Lower leg skin (tissue), 4 donors: ENCODE measurements around the gene SRPX. TPM values are rescaled to one million over a fixed set of nuclear protein-coding genes. Genes with fewer than 3 reads are reported as not detected.
A peak's percentile ranks its signal among the peaks of the same experiment; 100 is the strongest.

Source experiments
- DNase-seq, 2 donors: peaks; one replicate each; pipeline ENCODE4 v3.0.0-alpha.2; 2019; ENCODE audit warnings: low spot score in 2 of 2
- H3K4me3 ChIP-seq: fragments of 200-600 bp; sonication (generic); 2 replicates; pipeline ENCODE4 v1.5.1; 2017; ENCODE audit warnings: mild to moderate bottlenecking, low read depth; ENCODE audit not compliant: poor library complexity, severe bottlenecking
- POLR2A ChIP-seq, 2 donors: fragments of 450-650 bp; IDR thresholded peaks; one replicate each; pipeline ENCODE4 v1.6.1; 2016 to 2017; ENCODE audit warnings: antibody characterized with exemption in 2 of 2, mild to moderate bottlenecking in 1 of 2, moderate library complexity in 1 of 2
- WGBS, 2 donors: methylation state at CpG; one replicate each; pipeline ENCODE4 v1.1.5; 2018; 5-methylcytosine and 5-hydroxymethylcytosine counted together
- intact Hi-C: fragments of 100-400 bp; cut with DNase I; formaldehyde crosslinking; loops from one replicate; pipeline ENCODE4 v1.15.0; 2023; ENCODE audit warnings: low total_unique reads
- total RNA-seq, 4 donors: library from RNA; depleted of rRNA; stranded (reverse); fragments of >200 nt; gene quantifications; one replicate each; pipeline ENCODE4 v1.1.0, GENCODE V29; 2016
- TF ChIP-seq, protein P1 (sequence below), 3 donors: fragments of 450-650 bp; IDR thresholded peaks; one replicate each; pipeline ENCODE4 v1.5.1; 2016; ENCODE audit warnings: antibody characterized with exemption in 3 of 3, mild to moderate bottlenecking in 3 of 3, moderate library complexity in 2 of 3

The SRPX gene
- total RNA-seq, 4 donors from 2014 or later, result 13.4 to 56.5 (median 22.3) TPM

DNA sequence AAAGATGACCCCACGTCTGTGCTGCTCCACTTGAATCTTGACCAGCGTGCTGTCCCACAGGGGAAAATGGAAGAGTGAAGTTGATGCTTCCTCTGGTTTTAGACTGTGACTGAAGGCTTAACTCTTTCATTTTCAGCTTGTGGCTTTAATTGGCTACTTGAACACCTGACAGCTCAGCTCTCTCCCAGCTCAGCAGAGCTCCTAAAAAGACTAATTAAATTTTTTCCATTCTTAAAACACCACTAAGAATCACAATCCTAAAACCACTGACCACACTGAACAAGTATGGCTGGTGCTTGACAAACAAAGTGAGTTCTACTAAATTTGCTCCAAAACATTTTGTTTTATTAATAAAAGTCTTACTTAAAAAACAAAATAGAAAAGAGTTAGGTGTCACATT is 71.7 kb downstream of the SRPX start:
- 89 to 91% methylated on average over 2 of the region's 2 CpGs for WGBS, 2 donors
- TF ChIP-seq, protein P1, sequence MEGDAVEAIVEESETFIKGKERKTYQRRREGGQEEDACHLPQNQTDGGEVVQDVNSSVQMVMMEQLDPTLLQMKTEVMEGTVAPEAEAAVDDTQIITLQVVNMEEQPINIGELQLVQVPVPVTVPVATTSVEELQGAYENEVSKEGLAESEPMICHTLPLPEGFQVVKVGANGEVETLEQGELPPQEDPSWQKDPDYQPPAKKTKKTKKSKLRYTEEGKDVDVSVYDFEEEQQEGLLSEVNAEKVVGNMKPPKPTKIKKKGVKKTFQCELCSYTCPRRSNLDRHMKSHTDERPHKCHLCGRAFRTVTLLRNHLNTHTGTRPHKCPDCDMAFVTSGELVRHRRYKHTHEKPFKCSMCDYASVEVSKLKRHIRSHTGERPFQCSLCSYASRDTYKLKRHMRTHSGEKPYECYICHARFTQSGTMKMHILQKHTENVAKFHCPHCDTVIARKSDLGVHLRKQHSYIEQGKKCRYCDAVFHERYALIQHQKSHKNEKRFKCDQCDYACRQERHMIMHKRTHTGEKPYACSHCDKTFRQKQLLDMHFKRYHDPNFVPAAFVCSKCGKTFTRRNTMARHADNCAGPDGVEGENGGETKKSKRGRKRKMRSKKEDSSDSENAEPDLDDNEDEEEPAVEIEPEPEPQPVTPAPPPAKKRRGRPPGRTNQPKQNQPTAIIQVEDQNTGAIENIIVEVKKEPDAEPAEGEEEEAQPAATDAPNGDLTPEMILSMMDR (IDR thresholded peaks at IDR 0.05), result no peak
- no peak for TF ChIP-seq POLR2A (IDR thresholded peaks at IDR 0.05)
- no peak overlapping the region for H3K4me3 ChIP-seq
- intact Hi-C loops, result loop anchor here (10.0 kb wide), 1 partner anchor 194 kb away; no protein-coding TSS in a partner anchor
- DNase-seq, result no peak

GRCh38 chrX:38142610-38143009 is 78.1 kb downstream of the SRPX start:
- TF ChIP-seq POLR2A (IDR thresholded peaks at IDR 0.05), result no peak
- TF ChIP-seq, protein P1 (IDR thresholded peaks at IDR 0.05), result no peak
- H3K4me3 ChIP-seq, result no peak overlapping the region
- DNase-seq, result peak in 1 of 2 donors; percentile 17
- intact Hi-C loops, result loop anchor here (10.0 kb wide), 1 partner anchor 188 kb away; no protein-coding TSS in a partner anchor
- 67 to 73% methylated on average over 1 of the region's 1 CpG for WGBS, 2 donors

DNA sequence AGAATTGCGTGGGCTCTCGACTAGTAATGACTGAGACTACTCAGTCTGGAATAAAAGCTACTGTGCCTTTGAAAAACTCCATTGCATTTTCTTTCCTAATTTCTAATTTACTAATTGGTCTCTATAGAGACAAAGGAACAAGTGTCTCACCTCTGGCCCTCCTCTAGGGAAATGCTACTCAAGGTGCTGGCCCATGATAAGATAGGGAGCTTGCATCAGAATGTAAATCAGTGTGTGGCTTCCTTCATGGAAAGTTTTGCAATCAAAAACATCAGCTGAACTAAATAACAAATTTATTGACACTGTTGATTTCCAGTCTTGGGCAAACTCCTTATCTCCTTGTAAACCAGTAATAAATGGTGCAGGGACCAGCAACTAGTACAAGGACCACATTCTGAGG is 81.8 kb downstream of the SRPX start:
- no peak for TF ChIP-seq POLR2A (IDR thresholded peaks at IDR 0.05)
- TF ChIP-seq, protein P1 (IDR thresholded peaks at IDR 0.05), result no peak
- intact Hi-C loops, result no loop called here
- 93 to 94% methylated on average over 2 of the region's 2 CpGs for WGBS, 2 donors
- H3K4me3 ChIP-seq, result no peak overlapping the region
- DNase-seq, result no peak

GRCh38 chrX:38138157-38138891 is 82.3 kb downstream of the SRPX start:
- H3K4me3 ChIP-seq, result no peak overlapping the region
- WGBS, 2 donors, result 0 to 66% methylated on average over 2 of the region's 2 CpGs
- DNase-seq, result no peak
- no peak for TF ChIP-seq POLR2A (IDR thresholded peaks at IDR 0.05)
- TF ChIP-seq, protein P1 (IDR thresholded peaks at IDR 0.05), result no peak
- intact Hi-C loops, result no loop called here

GRCh38 chrX:38129366-38129765 is 91.3 kb downstream of the SRPX start:
- DNase-seq, result no peak
- intact Hi-C loops, result no loop called here
- TF ChIP-seq POLR2A (IDR thresholded peaks at IDR 0.05), result no peak
- TF ChIP-seq, protein P1 (IDR thresholded peaks at IDR 0.05), result no peak
- H3K4me3 ChIP-seq, result no peak overlapping the region

- DNase-seq, result no peak
- 70 to 80% methylated on average over 1 of the region's 1 CpG for WGBS, 2 donors
- TF ChIP-seq POLR2A (IDR thresholded peaks at IDR 0.05), result no peak
- TF ChIP-seq, protein P1 (IDR thresholded peaks at IDR 0.05), result no peak
- H3K4me3 ChIP-seq, result no peak overlapping the region
- intact Hi-C loops, result no loop called here
Observed at GRCh38 chrX:38127961-38128360, 92.7 kb downstream of the SRPX start.
